Thoracic aorta (tissue), 2 donors: Measurements from ENCODE around the gene MYO1A. TPM values are rescaled to one million over a fixed set of nuclear protein-coding genes. Genes with fewer than 3 reads are reported as not detected.

Experiments used
- ATAC-seq: fragments of 150-250 bp; one replicate; pipeline ENCODE4 v1.8.0; 2017; ENCODE audit warnings: low read depth; ENCODE audit not compliant: insufficient number of reproducible peaks, low FRiP score
- DNase-seq: peaks from one replicate; pipeline ENCODE4 v3.0.0-alpha.2; 2020; ENCODE audit warnings: low spot score
- H3K27ac ChIP-seq, 2 donors: fragments of 200-600 bp; sonication (generic); 1 replicate in 1 of 2; 2 replicates in 1 of 2; pipeline ENCODE4 v1.5.1; 2016; ENCODE audit warnings: mild to moderate bottlenecking in 2 of 2, moderate library complexity in 2 of 2
- H3K27me3 ChIP-seq: fragments of 200-600 bp; sonication (generic); replicated peaks from 2 replicates; pipeline ENCODE4 v1.6.0; 2016; ENCODE audit warnings: mild to moderate bottlenecking; ENCODE audit not compliant: insufficient read depth
- H3K36me3 ChIP-seq: fragments of 200-600 bp; sonication (generic); one replicate; pipeline ENCODE4 v1.5.1; 2016
- H3K4me1 ChIP-seq, 2 donors: fragments of 200-600 bp; sonication (generic); 1 replicate in 1 of 2; 2 replicates in 1 of 2; pipeline versions ENCODE4 v1.5.1 to v1.6.0; 2016; ENCODE audit warnings: low read depth in 2 of 2, mild to moderate bottlenecking in 1 of 2; ENCODE audit not compliant: control insufficient read depth in 1 of 2
- H3K4me3 ChIP-seq: fragments of 200-600 bp; sonication (generic); 2 replicates; pipeline ENCODE4 v1.5.1; 2016; ENCODE audit warnings: mild to moderate bottlenecking
- H3K9me3 ChIP-seq: fragments of 200-600 bp; sonication (generic); 2 replicates; pipeline ENCODE4 v1.5.1; 2016
- CTCF ChIP-seq: fragments of 200-600 bp; sonication (generic); IDR thresholded peaks from one replicate; pipeline ENCODE4 v1.5.1; 2019; ENCODE audit warnings: antibody characterized with exemption
- total RNA-seq, 2 donors: library from RNA; depleted of rRNA; stranded (reverse); fragments of >200 nt; gene quantifications; one replicate each; pipeline versions ENCODE4 v1.1.0 to v1.2.3, GENCODE V29; 2016

The MYO1A gene
- total RNA-seq, 2 donors from 2014 or later, result 1.7 to 2.2 TPM

GRCh38 chr12:57096099-57096572 is 46.2 kb upstream of the MYO1A start:
- peaks cover 65% of the 10 kb centered on the region for H3K36me3 ChIP-seq
- H3K4me1 ChIP-seq, result peaks cover 28 to 41% of the 10 kb centered on the region in 2 donors
- H3K9me3 ChIP-seq, result no peaks in the 10 kb centered on the region
- DNase-seq (no peak), ATAC-seq (no peak)
- no peak overlapping the region for H3K27ac ChIP-seq
- H3K4me3 ChIP-seq, result no peak overlapping the region
- TF ChIP-seq CTCF, result no peak
- no peaks in the 10 kb centered on the region for H3K27me3 ChIP-seq

GRCh38 chr12:57095440-57095839 is 45.5 kb upstream of the MYO1A start:
- Histone ChIP-seq H3K4me1 (peaks cover 32 to 48% of the 10 kb centered on the region in 2 donors), H3K27ac (peak overlapping the region; percentile 86 to 87), H3K4me3 (no peak overlapping the region), H3K27me3 (no peaks in the 10 kb centered on the region), H3K36me3 (peaks cover 65% of the 10 kb centered on the region), H3K9me3 (no peaks in the 10 kb centered on the region)
- DNase-seq (no peak), ATAC-seq (no peak)
- TF ChIP-seq CTCF, result no peak

- Histone ChIP-seq H3K27ac (peak overlapping the region; percentile 86 to 87), H3K9me3 (no peaks in the 10 kb centered on the region), H3K4me3 (peak overlapping the region; percentile 52), H3K27me3 (no peaks in the 10 kb centered on the region), H3K36me3 (peaks cover 60% of the 10 kb centered on the region), H3K4me1 (peaks cover 33 to 49% of the 10 kb centered on the region in 2 donors)
- no peak for ATAC-seq
- no peak for TF ChIP-seq CTCF
- no peak for DNase-seq
These were observed 44.6 kb upstream of the MYO1A start for GRCh38 chr12:57094208-57095160.

GRCh38 chr12:57093415-57094207 is 43.7 kb upstream of the MYO1A start:
- DNase-seq (peak; percentile 71), ATAC-seq (peak; percentile 58)
- Histone ChIP-seq H3K27ac (peak overlapping the region; percentile 86 to 87), H3K9me3 (no peaks in the 10 kb centered on the region), H3K4me3 (peak overlapping the region; percentile 52), H3K36me3 (peaks cover 51% of the 10 kb centered on the region), H3K27me3 (no peaks in the 10 kb centered on the region), H3K4me1 (peaks cover 33 to 49% of the 10 kb centered on the region in 2 donors)
- peak; percentile 49 for TF ChIP-seq CTCF
